Loucy (cell line): ENCODE measurements around the gene SENP2.
"Not testable (repeated sequence)": the region's sequence is repeated elsewhere in the genome, so short reads cannot be mapped to it uniquely, and the experiment has no call there.

Experiments used
- H2AFZ ChIP-seq: fragments of 200-600 bp; sonication (generic); 2 replicates; pipeline ENCODE4 v1.6.0; 2016; ENCODE audit warnings: antibody characterized with exemption, mild to moderate bottlenecking, low read length, moderate library complexity
- H3F3A ChIP-seq: fragments of 200-600 bp; 2 replicates; pipeline ENCODE4 v1.6.0; 2016; ENCODE audit warnings: antibody characterized with exemption, low read depth, mild to moderate bottlenecking
- H3K27me3 ChIP-seq: fragments of 200-600 bp; sonication (generic); 2 replicates; pipeline ENCODE4 v1.6.1; 2014; ENCODE audit warnings: low read length, mild to moderate bottlenecking; ENCODE audit not compliant: insufficient read depth, poor library complexity, severe bottlenecking
- H3K36me3 ChIP-seq: fragments of 200-600 bp; sonication (generic); 2 replicates; pipeline ENCODE4 v1.6.1; 2016; ENCODE audit warnings: low read length; ENCODE audit not compliant: insufficient read depth
- H3K4me1 ChIP-seq: fragments of 200-600 bp; sonication (generic); 2 replicates; pipeline ENCODE4 v1.5.1; 2014; ENCODE audit warnings: low read length, mild to moderate bottlenecking; ENCODE audit not compliant: insufficient read depth, poor library complexity, severe bottlenecking
- H3K4me2 ChIP-seq: fragments of 200-600 bp; sonication (generic); 2 replicates; pipeline ENCODE4 v1.6.0; 2014; ENCODE audit warnings: antibody characterized with exemption, low read length, low read depth, mild to moderate bottlenecking; ENCODE audit not compliant: poor library complexity, severe bottlenecking
- H3K4me3 ChIP-seq: fragments of 200-600 bp; sonication (generic); 2 replicates; pipeline ENCODE4 v1.5.1; 2014; ENCODE audit warnings: low read length, mild to moderate bottlenecking, mixed read lengths; ENCODE audit not compliant: poor library complexity, severe bottlenecking
- H3K79me2 ChIP-seq: fragments of 200-600 bp; sonication (generic); 2 replicates; pipeline ENCODE4 v1.6.1; 2014; ENCODE audit warnings: low read length; ENCODE audit not compliant: insufficient read depth
- H3K9ac ChIP-seq: fragments of 200-600 bp; sonication (generic); 2 replicates; pipeline ENCODE4 v1.6.0; 2014; ENCODE audit warnings: mild to moderate bottlenecking, low read depth, low read length, moderate library complexity; ENCODE audit not compliant: poor library complexity, severe bottlenecking
- H3K9me2 ChIP-seq: fragments of 200-600 bp; sonication (generic); replicated peaks from 2 replicates; pipeline ENCODE4 v1.6.1; 2016; ENCODE audit warnings: low read depth, low read length, mixed read lengths
- H3K9me3 ChIP-seq: fragments of 200-600 bp; sonication (generic); 2 replicates; pipeline ENCODE4 v1.6.1; 2014; ENCODE audit warnings: mild to moderate bottlenecking, antibody characterized with exemption, low read length, low read depth; ENCODE audit not compliant: insufficient read depth
- H4K20me1 ChIP-seq: fragments of 200-600 bp; sonication (generic); 2 replicates; pipeline ENCODE4 v1.6.0; 2014; ENCODE audit warnings: antibody characterized with exemption, low read length, mild to moderate bottlenecking; ENCODE audit not compliant: insufficient read depth, poor library complexity, severe bottlenecking
- EZH2phosphoT487 ChIP-seq: fragments of 200-600 bp; IDR thresholded peaks from 2 replicates; pipeline ENCODE4 v1.6.1; 2018; ENCODE audit warnings: antibody characterized with exemption, mild to moderate bottlenecking, moderate library complexity, borderline replicate concordance
- TF ChIP-seq, protein P1 (sequence below): fragments of 200-600 bp; sonication (generic); conservative IDR thresholded peaks from 2 replicates; pipeline ENCODE4 v1.5.1; 2014; ENCODE audit warnings: mild to moderate bottlenecking, antibody characterized with exemption, low read length

Gene SENP2

GRCh38 chr3:185575108-185575869, 10.8 kb upstream of the SENP2 start:
- not testable (repeated sequence) for H3F3A ChIP-seq, H3K4me1 ChIP-seq, H3K27me3 ChIP-seq, H3K9me3 ChIP-seq, H4K20me1 ChIP-seq, H3K79me2 ChIP-seq, H3K36me3 ChIP-seq, H3K9me2 ChIP-seq
- Histone ChIP-seq H3K9ac (peak overlapping the region; percentile 21), H3K4me2 (peak overlapping the region; percentile 48), H3K4me3 (peak overlapping the region; percentile 36), H2AFZ (peak overlapping the region; percentile 85)
- TF ChIP-seq, protein P1, sequence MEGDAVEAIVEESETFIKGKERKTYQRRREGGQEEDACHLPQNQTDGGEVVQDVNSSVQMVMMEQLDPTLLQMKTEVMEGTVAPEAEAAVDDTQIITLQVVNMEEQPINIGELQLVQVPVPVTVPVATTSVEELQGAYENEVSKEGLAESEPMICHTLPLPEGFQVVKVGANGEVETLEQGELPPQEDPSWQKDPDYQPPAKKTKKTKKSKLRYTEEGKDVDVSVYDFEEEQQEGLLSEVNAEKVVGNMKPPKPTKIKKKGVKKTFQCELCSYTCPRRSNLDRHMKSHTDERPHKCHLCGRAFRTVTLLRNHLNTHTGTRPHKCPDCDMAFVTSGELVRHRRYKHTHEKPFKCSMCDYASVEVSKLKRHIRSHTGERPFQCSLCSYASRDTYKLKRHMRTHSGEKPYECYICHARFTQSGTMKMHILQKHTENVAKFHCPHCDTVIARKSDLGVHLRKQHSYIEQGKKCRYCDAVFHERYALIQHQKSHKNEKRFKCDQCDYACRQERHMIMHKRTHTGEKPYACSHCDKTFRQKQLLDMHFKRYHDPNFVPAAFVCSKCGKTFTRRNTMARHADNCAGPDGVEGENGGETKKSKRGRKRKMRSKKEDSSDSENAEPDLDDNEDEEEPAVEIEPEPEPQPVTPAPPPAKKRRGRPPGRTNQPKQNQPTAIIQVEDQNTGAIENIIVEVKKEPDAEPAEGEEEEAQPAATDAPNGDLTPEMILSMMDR, result peak; percentile 60

DNA sequence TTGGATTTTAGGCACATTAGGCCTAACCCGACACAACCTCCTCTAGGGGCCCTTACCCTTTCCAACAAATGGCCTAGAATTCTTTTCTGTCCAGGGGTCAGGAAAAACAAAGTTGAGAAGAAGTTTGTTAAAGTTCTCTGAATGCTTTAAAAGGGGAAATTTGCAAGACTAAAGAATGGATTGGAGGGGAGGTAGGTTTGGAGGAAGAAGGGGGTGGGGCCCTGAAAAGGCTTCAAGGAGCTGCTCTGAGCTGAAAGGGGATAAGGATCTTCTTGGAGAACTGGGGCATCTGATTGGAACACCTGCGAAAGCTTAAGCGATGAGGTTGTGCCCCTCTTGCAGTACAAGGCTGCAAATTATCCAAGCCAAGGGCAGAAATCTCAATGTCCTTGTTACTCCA, 3.9 kb upstream of the SENP2 start:
- Histone ChIP-seq H3F3A (no peaks in the 10 kb centered on the region), H3K9ac (no peak overlapping the region), H3K36me3 (no peaks in the 10 kb centered on the region), H3K4me3 (no peak overlapping the region), H3K4me1 (peaks cover 11% of the 10 kb centered on the region), H2AFZ (no peak overlapping the region), H3K79me2 (peaks cover 10% of the 10 kb centered on the region), H3K9me2 (no peaks in the 10 kb centered on the region), H4K20me1 (no peaks in the 10 kb centered on the region), H3K27me3 (no peaks in the 10 kb centered on the region), H3K9me3 (no peaks in the 10 kb centered on the region), H3K4me2 (no peak overlapping the region)
- TF ChIP-seq, protein P1, result no peak
- TF ChIP-seq EZH2phosphoT487, result no peak

DNA sequence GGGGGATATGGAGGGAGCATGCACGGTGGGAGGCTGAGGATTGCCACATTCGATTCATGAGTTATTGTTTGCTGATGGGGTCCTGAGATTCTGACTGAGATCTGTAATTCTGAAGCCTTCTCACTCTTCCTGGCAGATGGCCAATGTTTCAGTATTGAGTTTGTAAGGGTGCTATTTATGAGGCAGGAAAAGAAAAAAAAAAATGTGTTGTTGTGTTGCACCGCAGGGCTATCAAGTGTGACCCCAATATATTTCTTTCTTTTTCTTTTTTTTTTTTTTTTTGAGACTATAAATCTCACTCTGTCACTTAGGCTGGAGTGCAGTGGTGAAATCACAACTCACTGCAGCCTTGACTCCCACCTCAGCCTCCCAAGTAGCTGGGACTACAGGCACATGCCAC, 3.2 kb upstream of the SENP2 start:
- no peak overlapping the region for H3K9ac ChIP-seq
- TF ChIP-seq EZH2phosphoT487, result no peak
- TF ChIP-seq, protein P1, result no peak
- no peaks in the 10 kb centered on the region for H4K20me1 ChIP-seq
- H3K4me1 ChIP-seq, result peaks cover 11% of the 10 kb centered on the region
- H3K27me3 ChIP-seq, result no peaks in the 10 kb centered on the region
- no peaks in the 10 kb centered on the region for H3K36me3 ChIP-seq
- H2AFZ ChIP-seq, result no peak overlapping the region
- H3K4me2 ChIP-seq, result no peak overlapping the region
- no peaks in the 10 kb centered on the region for H3F3A ChIP-seq
- H3K9me3 ChIP-seq, result no peaks in the 10 kb centered on the region
- H3K79me2 ChIP-seq, result peaks cover 16% of the 10 kb centered on the region
- no peak overlapping the region for H3K4me3 ChIP-seq
- H3K9me2 ChIP-seq, result no peaks in the 10 kb centered on the region
